ENCODE results near the gene TMEM106B. TPM values are rescaled to one million over a fixed set of nuclear protein-coding genes. Genes with fewer than 3 reads are reported as not detected.
A peak's percentile ranks its signal among the peaks of the same experiment; 100 is the strongest.

Gene TMEM106B
- total RNA-seq, 6 experiments from 2014 or later, result 26.9 to 64.5 (median 31.7) TPM

DNA sequence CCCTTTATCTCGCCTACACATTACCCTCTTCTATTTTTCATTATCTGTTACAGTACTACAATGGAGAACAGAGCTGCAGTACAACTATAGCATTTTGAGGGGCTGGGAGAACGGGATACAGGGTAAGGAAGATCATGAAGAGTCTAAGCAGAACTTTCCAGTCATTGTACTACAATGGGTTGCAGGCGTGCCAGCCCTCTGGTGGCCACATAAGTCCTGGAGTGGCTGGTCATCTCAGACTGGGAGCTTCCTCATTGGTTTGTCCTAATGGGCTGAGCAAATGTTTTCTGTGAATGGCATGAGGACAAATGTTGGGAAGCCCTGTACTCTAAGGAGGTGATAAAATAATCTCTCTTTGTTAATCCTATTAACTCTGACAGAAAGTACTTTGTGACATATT, 33.0 kb downstream of the TMEM106B start:
- Histone ChIP-seq H3K4me1 (no peaks in the 10 kb centered on the region), H3K9me3 (no peaks in the 10 kb centered on the region), H3K36me3 (no peaks in the 10 kb centered on the region), H3K27me3 (no peaks in the 10 kb centered on the region), H3K4me3 (no peak overlapping the region), H3K27ac (no peak overlapping the region)
- WGBS (ENCODE audit: insufficient coverage, low coverage, low lambda C conversion rate, missing lambda C conversion rate), result 89% methylated on average over 3 of the region's 3 CpGs
- TF ChIP-seq, protein P1, sequence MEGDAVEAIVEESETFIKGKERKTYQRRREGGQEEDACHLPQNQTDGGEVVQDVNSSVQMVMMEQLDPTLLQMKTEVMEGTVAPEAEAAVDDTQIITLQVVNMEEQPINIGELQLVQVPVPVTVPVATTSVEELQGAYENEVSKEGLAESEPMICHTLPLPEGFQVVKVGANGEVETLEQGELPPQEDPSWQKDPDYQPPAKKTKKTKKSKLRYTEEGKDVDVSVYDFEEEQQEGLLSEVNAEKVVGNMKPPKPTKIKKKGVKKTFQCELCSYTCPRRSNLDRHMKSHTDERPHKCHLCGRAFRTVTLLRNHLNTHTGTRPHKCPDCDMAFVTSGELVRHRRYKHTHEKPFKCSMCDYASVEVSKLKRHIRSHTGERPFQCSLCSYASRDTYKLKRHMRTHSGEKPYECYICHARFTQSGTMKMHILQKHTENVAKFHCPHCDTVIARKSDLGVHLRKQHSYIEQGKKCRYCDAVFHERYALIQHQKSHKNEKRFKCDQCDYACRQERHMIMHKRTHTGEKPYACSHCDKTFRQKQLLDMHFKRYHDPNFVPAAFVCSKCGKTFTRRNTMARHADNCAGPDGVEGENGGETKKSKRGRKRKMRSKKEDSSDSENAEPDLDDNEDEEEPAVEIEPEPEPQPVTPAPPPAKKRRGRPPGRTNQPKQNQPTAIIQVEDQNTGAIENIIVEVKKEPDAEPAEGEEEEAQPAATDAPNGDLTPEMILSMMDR (IDR thresholded peaks at IDR 0.05), result peak; percentile 28 to 41 (median 35)
- no peak for TF ChIP-seq POLR2A (IDR thresholded peaks at IDR 0.05)
- DNase-seq (peak in 1 of 3 donors; percentile 37), ATAC-seq (peak; percentile 69 to 85 (median 80))
- intact Hi-C loops (cut with DNase I), result no loop called here

DNA sequence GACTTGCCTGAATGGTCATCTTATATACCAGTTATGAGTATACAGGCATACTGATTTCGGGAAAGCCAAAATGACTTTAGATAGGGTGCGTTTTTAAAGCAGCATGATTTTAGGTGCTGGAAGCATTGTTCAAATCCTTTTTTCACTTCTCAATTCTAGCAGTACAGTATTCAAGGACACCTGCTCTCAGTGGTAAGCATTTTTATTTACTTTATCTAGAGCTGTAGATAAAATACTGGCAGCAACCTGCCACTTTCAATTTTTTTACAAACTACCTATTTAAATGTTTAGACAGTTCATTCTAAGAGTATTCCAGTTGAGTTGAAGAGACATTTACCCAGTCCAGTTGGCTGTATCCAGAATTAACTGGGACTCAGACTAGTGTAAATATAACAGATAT, 33.6 kb downstream of the TMEM106B start:
- DNase-seq (no peak), ATAC-seq (peak in 1 of 4 donors; percentile 44)
- 26% methylated on average over 2 of the region's 2 CpGs for WGBS (ENCODE audit: insufficient coverage, low coverage, low lambda C conversion rate, missing lambda C conversion rate)
- TF ChIP-seq POLR2A (IDR thresholded peaks at IDR 0.05), result no peak
- TF ChIP-seq, protein P1 (IDR thresholded peaks at IDR 0.05), result no peak
- intact Hi-C loops (cut with DNase I), result no loop called here
- Histone ChIP-seq H3K4me1 (no peaks in the 10 kb centered on the region), H3K36me3 (no peaks in the 10 kb centered on the region), H3K27ac (no peak overlapping the region), H3K4me3 (no peak overlapping the region), H3K27me3 (no peaks in the 10 kb centered on the region), H3K9me3 (no peaks in the 10 kb centered on the region)

DNA sequence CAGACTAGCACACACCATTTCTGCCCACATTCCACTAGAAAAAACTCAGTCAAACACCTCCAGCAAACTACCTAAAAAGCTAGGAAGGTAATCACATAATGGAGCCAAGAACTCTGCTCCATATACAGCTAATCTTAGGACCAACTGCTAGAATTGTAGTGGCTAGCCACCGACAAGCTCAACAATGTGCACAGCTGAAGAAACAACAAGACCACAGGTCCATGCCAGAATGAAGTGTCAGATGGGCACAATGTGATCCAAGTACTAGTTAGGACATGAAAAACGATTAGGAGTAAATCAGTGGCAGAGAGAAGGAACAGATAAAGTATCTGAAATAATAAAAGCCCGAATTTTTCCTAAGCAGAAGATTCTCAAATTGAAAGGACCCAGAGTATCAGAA, 38.6 kb downstream of the TMEM106B start:
- intact Hi-C loops (cut with DNase I), result no loop called here
- 59% methylated on average over 3 of the region's 3 CpGs for WGBS (ENCODE audit: insufficient coverage, low coverage, low lambda C conversion rate, missing lambda C conversion rate)
- Histone ChIP-seq H3K27me3 (no peaks in the 10 kb centered on the region), H3K4me1 (no peaks in the 10 kb centered on the region), H3K36me3 (no peaks in the 10 kb centered on the region), H3K27ac (no peak overlapping the region), H3K4me3 (no peak overlapping the region), H3K9me3 (no peaks in the 10 kb centered on the region)
- no peak for TF ChIP-seq POLR2A (IDR thresholded peaks at IDR 0.05)
- TF ChIP-seq, protein P1 (IDR thresholded peaks at IDR 0.05), result no peak
- ATAC-seq (no peak), DNase-seq (no peak)

DNA sequence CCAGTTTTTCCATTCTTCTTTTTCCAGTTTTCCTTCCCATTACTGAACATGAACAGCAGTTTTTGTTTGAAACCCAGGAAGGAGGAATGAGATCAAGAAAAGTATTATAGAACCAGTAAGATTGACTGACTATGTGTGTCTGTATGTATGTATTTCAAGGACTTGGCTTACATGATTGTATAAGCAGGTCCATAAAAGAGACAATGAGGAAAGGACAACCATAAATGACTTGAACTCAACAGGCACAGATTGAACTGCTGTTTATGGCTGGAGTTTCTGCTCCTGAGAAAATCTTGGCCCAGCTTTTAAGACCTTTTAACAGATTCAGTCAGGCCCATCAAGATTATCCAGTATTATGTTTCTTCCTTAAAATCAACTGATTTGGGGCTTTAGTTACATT, 39.1 kb downstream of the TMEM106B start:
- ATAC-seq, result no peak
- Histone ChIP-seq H3K27ac (no peak overlapping the region), H3K4me3 (no peak overlapping the region), H3K4me1 (no peaks in the 10 kb centered on the region), H3K36me3 (no peaks in the 10 kb centered on the region), H3K9me3 (no peaks in the 10 kb centered on the region), H3K27me3 (no peaks in the 10 kb centered on the region)
- no peak for DNase-seq
- TF ChIP-seq, protein P1 (IDR thresholded peaks at IDR 0.05), result no peak
- TF ChIP-seq POLR2A (IDR thresholded peaks at IDR 0.05), result no peak
- intact Hi-C loops (cut with DNase I), result no loop called here

DNA sequence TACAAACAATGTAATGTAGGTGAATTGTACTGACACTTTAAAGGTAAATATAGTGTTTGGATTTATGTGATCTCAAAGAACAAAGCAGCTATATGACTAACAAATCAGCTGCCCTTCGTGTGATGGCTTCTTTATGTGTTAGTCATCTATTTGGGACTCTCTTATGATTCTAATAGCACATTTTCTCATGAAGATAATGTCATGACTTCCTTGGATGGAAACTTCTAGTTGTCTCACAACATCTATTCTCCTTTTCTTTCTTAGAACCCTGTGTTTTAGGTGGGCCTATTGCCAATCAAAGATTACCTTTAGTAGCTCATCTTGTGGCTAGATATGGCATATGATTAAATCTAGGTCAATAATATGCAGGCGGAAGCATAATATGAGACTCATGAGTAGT, 45.0 kb downstream of the TMEM106B start:
- intact Hi-C loops (cut with DNase I), result no loop called here
- H3K27ac ChIP-seq, result no peak overlapping the region
- ATAC-seq, result no peak
- WGBS (ENCODE audit: insufficient coverage, low coverage, low lambda C conversion rate, missing lambda C conversion rate), result 75% methylated on average over 2 of the region's 2 CpGs
- no peak for DNase-seq
- no peaks in the 10 kb centered on the region for H3K36me3 ChIP-seq
- TF ChIP-seq, protein P1 (IDR thresholded peaks at IDR 0.05), result no peak
- TF ChIP-seq POLR2A (IDR thresholded peaks at IDR 0.05), result no peak
- H3K27me3 ChIP-seq, result no peaks in the 10 kb centered on the region
- H3K4me3 ChIP-seq, result no peak overlapping the region
- H3K4me1 ChIP-seq, result no peaks in the 10 kb centered on the region
- no peaks in the 10 kb centered on the region for H3K9me3 ChIP-seq
